ENCODE measurements around the gene RXFP1.

Gene RXFP1

GRCh38 chr4:158496030-158496741 is 25.5 kb upstream of the RXFP1 start:
- no peaks in the 10 kb centered on the region for H3K4me1 ChIP-seq
- H3K9me3 ChIP-seq: no peaks in the 10 kb centered on the region
- TF ChIP-seq CTCF (IDR thresholded peaks at IDR 0.05; ENCODE audit: low read depth, low read length): peak; percentile 63
- no peaks in the 10 kb centered on the region for H3K36me3 ChIP-seq
- H3K27me3 ChIP-seq: no peaks in the 10 kb centered on the region
- H3K4me3 ChIP-seq (ENCODE audit: low read depth, low read length): no peak overlapping the region
- peak; percentile 53 for DNase-seq

- no peaks in the 10 kb centered on the region for H3K36me3 ChIP-seq
- no peaks in the 10 kb centered on the region for H3K9me3 ChIP-seq
- DNase-seq: no peak
- no peak for TF ChIP-seq CTCF (IDR thresholded peaks at IDR 0.05; ENCODE audit: low read depth, low read length)
- no peaks in the 10 kb centered on the region for H3K4me1 ChIP-seq
- H3K4me3 ChIP-seq (ENCODE audit: low read depth, low read length): no peak overlapping the region
- no peaks in the 10 kb centered on the region for H3K27me3 ChIP-seq
Measured at GRCh38 chr4:158500054-158500453, 21.6 kb upstream of the RXFP1 start.

GRCh38 chr4:158513256-158513655 is 8.4 kb upstream of the RXFP1 start:
- TF ChIP-seq CTCF (IDR thresholded peaks at IDR 0.05; ENCODE audit: low read depth, low read length): no peak
- Histone ChIP-seq H3K27me3 (no peaks in the 10 kb centered on the region), H3K9me3 (no peaks in the 10 kb centered on the region), H3K36me3 (no peaks in the 10 kb centered on the region), H3K4me3 (ENCODE audit: low read depth, low read length) (no peak overlapping the region), H3K4me1 (no peaks in the 10 kb centered on the region)
- no peak for DNase-seq

GRCh38 chr4:158519226-158519625 is 2.5 kb upstream of the RXFP1 start:
- no peak for TF ChIP-seq CTCF (IDR thresholded peaks at IDR 0.05; ENCODE audit: low read depth, low read length)
- Histone ChIP-seq H3K9me3 (no peaks in the 10 kb centered on the region), H3K36me3 (no peaks in the 10 kb centered on the region), H3K4me3 (ENCODE audit: low read depth, low read length) (no peak overlapping the region), H3K27me3 (0 out of 2 replicates have a peak, but pooled peaks cover 6% of the 10 kb centered on the region), H3K4me1 (no peaks in the 10 kb centered on the region)
- no peak for DNase-seq

- no peaks in the 10 kb centered on the region for H3K4me1 ChIP-seq
- no peaks in the 10 kb centered on the region for H3K9me3 ChIP-seq
- no peaks in the 10 kb centered on the region for H3K36me3 ChIP-seq
- DNase-seq: no peak
- H3K4me3 ChIP-seq (ENCODE audit: low read depth, low read length): no peak overlapping the region
- H3K27me3 ChIP-seq: 0 out of 2 replicates have a peak, but pooled peaks cover 6% of the 10 kb centered on the region
- no peak for TF ChIP-seq CTCF (IDR thresholded peaks at IDR 0.05; ENCODE audit: low read depth, low read length)
Measured at GRCh38 chr4:158523990-158524535, 2.4 kb downstream of the RXFP1 start.

- H3K9me3 ChIP-seq: no peaks in the 10 kb centered on the region
- no peak for DNase-seq
- no peak for TF ChIP-seq CTCF (IDR thresholded peaks at IDR 0.05; ENCODE audit: low read depth, low read length)
- H3K4me3 ChIP-seq (ENCODE audit: low read depth, low read length): no peak overlapping the region
- H3K27me3 ChIP-seq: 0 out of 2 replicates have a peak, but pooled peaks cover 6% of the 10 kb centered on the region
- no peaks in the 10 kb centered on the region for H3K36me3 ChIP-seq
- no peaks in the 10 kb centered on the region for H3K4me1 ChIP-seq
Measured at GRCh38 chr4:158527516-158527915, 5.8 kb downstream of the RXFP1 start.

Measured in BE2C (cell line).